SU-DHL-6 (cell line): Measurements from ENCODE around the gene ASTN2.

ENCODE experiments used
- H2AFZ ChIP-seq: fragments of 200-600 bp; sonication (generic); 2 replicates; pipeline ENCODE4 v1.6.1; 2014; ENCODE audit warnings: low read depth, mild to moderate bottlenecking, moderate library complexity, mixed read lengths, antibody characterized with exemption, low read length; ENCODE audit not compliant: severe bottlenecking
- H3F3A ChIP-seq: fragments of 200-600 bp; shearing (Covaris generic); 2 replicates; pipeline ENCODE4 v1.6.0; 2016; ENCODE audit warnings: antibody characterized with exemption, mild to moderate bottlenecking; ENCODE audit not compliant: insufficient read depth
- H3K27ac ChIP-seq: fragments of 200-600 bp; sonication (generic); 2 replicates; pipeline ENCODE4 v1.5.1; 2016; ENCODE audit warnings: low read depth, mild to moderate bottlenecking, low read length, moderate library complexity, mixed read lengths
- H3K27me3 ChIP-seq: fragments of 200-600 bp; sonication (generic), shearing (Covaris generic); 2 replicates; pipeline ENCODE4 v1.6.0; 2014; ENCODE audit warnings: mild to moderate bottlenecking, low read length
- H3K36me3 ChIP-seq: fragments of 200-600 bp; sonication (generic); 2 replicates; pipeline ENCODE4 v1.6.1; 2014; ENCODE audit warnings: mild to moderate bottlenecking, low read length, mixed read lengths
- H3K4me2 ChIP-seq: fragments of 300-600, 200-600 bp; shearing (Covaris generic), sonication (generic); 2 replicates; pipeline ENCODE4 v1.6.0; 2014; ENCODE audit warnings: low read length, low read depth, mild to moderate bottlenecking; ENCODE audit not compliant: poor library complexity, severe bottlenecking
- H3K4me3 ChIP-seq: fragments of 200-600 bp; sonication (generic); 2 replicates; pipeline ENCODE4 v1.5.1; 2014; ENCODE audit warnings: antibody characterized with exemption, low read length, mild to moderate bottlenecking, mixed read lengths; ENCODE audit not compliant: insufficient read depth, poor library complexity, severe bottlenecking
- H3K79me2 ChIP-seq: fragments of 200-600 bp; sonication (generic); 2 replicates; pipeline ENCODE4 v1.6.1; 2014; ENCODE audit warnings: mild to moderate bottlenecking, low read length, moderate library complexity; ENCODE audit not compliant: insufficient read depth
- H3K9ac ChIP-seq: fragments of 200-600 bp; sonication (generic); 2 replicates; pipeline ENCODE4 v1.7.0; 2014; ENCODE audit warnings: mild to moderate bottlenecking, low read length
- H3K9me2 ChIP-seq: fragments of 200-600 bp; sonication (generic); replicated peaks from 2 replicates; pipeline ENCODE4 v1.6.1; 2014; ENCODE audit warnings: low read length; ENCODE audit not compliant: insufficient read depth
- H3K9me3 ChIP-seq: fragments of 200-600 bp; sonication (generic); 2 replicates; pipeline ENCODE4 v1.6.1; 2014; ENCODE audit warnings: low read length, mixed read lengths; ENCODE audit not compliant: insufficient read depth
- H4K20me1 ChIP-seq: fragments of 200-600 bp; sonication (generic); 2 replicates; pipeline ENCODE4 v1.6.1; 2014; ENCODE audit warnings: low read depth, mild to moderate bottlenecking, antibody characterized with exemption, low read length, moderate library complexity, mixed read lengths
- EZH2phosphoT487 ChIP-seq: fragments of 200-600 bp; sonication (generic), shearing (Covaris generic); conservative IDR thresholded peaks from 2 replicates; pipeline ENCODE4 v1.6.1; 2018; ENCODE audit warnings: mild to moderate bottlenecking, antibody characterized with exemption, low read length, moderate library complexity, mixed read lengths
- TF ChIP-seq, protein P1 (sequence below): fragments of 200-600 bp; sonication (generic); IDR thresholded peaks from one replicate; pipeline ENCODE4 v1.5.1; 2017; ENCODE audit warnings: antibody characterized with exemption, mild to moderate bottlenecking, low read length, moderate library complexity; ENCODE audit not compliant: insufficient read depth, poor library complexity, severe bottlenecking

The ASTN2 gene

DNA sequence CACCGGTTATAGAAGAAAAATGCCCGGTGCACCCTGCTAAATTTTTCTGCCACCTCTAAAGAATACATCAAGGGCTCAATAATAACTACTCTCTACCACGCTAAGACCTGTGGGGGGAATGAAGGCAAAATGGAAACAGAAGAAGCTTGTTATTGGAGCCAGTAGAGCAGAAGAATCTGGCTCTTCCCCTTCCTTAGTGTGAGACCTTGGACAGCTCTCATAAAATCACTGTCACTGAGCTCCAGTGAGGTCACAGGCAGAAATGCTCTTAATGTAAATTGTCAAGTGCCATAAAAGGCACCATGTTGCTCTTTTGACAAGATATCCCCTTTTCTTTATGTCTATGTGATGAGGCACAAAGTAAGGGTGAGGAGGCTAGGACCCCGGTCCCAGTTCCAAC lies 74.4 kb downstream of the ASTN2 start:
- TF ChIP-seq EZH2phosphoT487 = no peak
- TF ChIP-seq, protein P1, sequence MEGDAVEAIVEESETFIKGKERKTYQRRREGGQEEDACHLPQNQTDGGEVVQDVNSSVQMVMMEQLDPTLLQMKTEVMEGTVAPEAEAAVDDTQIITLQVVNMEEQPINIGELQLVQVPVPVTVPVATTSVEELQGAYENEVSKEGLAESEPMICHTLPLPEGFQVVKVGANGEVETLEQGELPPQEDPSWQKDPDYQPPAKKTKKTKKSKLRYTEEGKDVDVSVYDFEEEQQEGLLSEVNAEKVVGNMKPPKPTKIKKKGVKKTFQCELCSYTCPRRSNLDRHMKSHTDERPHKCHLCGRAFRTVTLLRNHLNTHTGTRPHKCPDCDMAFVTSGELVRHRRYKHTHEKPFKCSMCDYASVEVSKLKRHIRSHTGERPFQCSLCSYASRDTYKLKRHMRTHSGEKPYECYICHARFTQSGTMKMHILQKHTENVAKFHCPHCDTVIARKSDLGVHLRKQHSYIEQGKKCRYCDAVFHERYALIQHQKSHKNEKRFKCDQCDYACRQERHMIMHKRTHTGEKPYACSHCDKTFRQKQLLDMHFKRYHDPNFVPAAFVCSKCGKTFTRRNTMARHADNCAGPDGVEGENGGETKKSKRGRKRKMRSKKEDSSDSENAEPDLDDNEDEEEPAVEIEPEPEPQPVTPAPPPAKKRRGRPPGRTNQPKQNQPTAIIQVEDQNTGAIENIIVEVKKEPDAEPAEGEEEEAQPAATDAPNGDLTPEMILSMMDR = no peak
- no peak overlapping the region for H3K4me2 ChIP-seq
- no peak overlapping the region for H3K4me3 ChIP-seq
- no peaks in the 10 kb centered on the region for H3F3A ChIP-seq
- no peaks in the 10 kb centered on the region; the same call in 1 of the 2 replicates for H3K9me3 ChIP-seq
- H4K20me1 ChIP-seq = no peaks in the 10 kb centered on the region
- H2AFZ ChIP-seq = no peak overlapping the region
- H3K79me2 ChIP-seq = no peaks in the 10 kb centered on the region
- no peak overlapping the region for H3K27ac ChIP-seq
- no peak overlapping the region for H3K9ac ChIP-seq
- no peaks in the 10 kb centered on the region for H3K27me3 ChIP-seq
- H3K9me2 ChIP-seq = no peaks in the 10 kb centered on the region
- H3K36me3 ChIP-seq = no peaks in the 10 kb centered on the region

DNA sequence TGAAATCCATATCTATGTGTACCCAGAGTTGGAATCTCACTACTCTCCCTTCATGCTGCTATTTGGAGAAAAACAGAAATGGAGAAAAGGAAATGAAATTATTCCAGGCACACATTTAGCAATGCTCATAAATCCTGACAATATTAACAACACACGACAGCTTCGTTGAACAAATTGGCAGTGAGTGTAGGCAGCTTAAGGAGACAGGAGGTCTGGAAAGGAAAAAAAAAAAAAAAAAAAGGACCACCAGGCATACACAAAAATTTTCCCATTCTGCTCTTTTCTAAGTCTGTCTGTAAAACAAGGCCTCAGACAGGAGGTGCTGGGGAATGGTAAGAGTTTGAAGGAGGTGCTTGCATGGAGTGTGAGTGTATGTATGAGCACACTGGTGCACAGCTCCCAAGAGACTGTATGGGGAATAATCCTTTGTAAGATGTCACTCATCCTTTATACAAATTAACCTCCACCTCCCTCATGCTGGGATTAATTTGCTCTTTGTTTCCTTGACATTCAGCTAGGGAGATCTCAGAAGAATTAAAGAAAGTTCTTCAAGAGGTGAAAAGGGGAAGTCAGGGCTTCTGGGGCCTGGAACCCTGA lies 78.9 kb downstream of the ASTN2 start:
- no peak overlapping the region for H2AFZ ChIP-seq
- H3K9me3 ChIP-seq = no peaks in the 10 kb centered on the region; the same call in 1 of the 2 replicates
- H4K20me1 ChIP-seq = no peaks in the 10 kb centered on the region
- H3F3A ChIP-seq = no peaks in the 10 kb centered on the region
- no peaks in the 10 kb centered on the region for H3K27me3 ChIP-seq
- H3K36me3 ChIP-seq = no peaks in the 10 kb centered on the region
- no peak overlapping the region for H3K4me2 ChIP-seq
- H3K27ac ChIP-seq = no peak overlapping the region
- no peak overlapping the region for H3K4me3 ChIP-seq
- TF ChIP-seq, protein P1 = no peak
- no peak for TF ChIP-seq EZH2phosphoT487
- no peaks in the 10 kb centered on the region for H3K9me2 ChIP-seq
- H3K9ac ChIP-seq = no peak overlapping the region
- H3K79me2 ChIP-seq = no peaks in the 10 kb centered on the region

- H3K36me3 ChIP-seq = no peaks in the 10 kb centered on the region
- H2AFZ ChIP-seq = no peak overlapping the region
- no peaks in the 10 kb centered on the region for H3F3A ChIP-seq
- H3K27me3 ChIP-seq = no peaks in the 10 kb centered on the region
- H3K79me2 ChIP-seq = no peaks in the 10 kb centered on the region
- no peak overlapping the region for H3K27ac ChIP-seq
- H3K4me3 ChIP-seq = no peak overlapping the region
- no peak overlapping the region for H3K9ac ChIP-seq
- H3K9me3 ChIP-seq = no peaks in the 10 kb centered on the region; the same call in 1 of the 2 replicates
- no peaks in the 10 kb centered on the region for H4K20me1 ChIP-seq
- no peak overlapping the region for H3K4me2 ChIP-seq
- no peak for TF ChIP-seq EZH2phosphoT487
- TF ChIP-seq, protein P1 = no peak
- H3K9me2 ChIP-seq = no peaks in the 10 kb centered on the region
Measured at GRCh38 chr9:117334101-117334500, 80.8 kb downstream of the ASTN2 start.
